ENCODE measurements around the gene SPAST. TPM values are rescaled to one million over a fixed set of nuclear protein-coding genes. Genes with fewer than 3 reads are reported as not detected.

The SPAST gene
- total and polyA plus RNA-seq, 2 of the 13 experiments (the other 11 are each of a cell fraction or from before 2014, with no cell fraction given): 11.5 to 40.4 TPM

DNA sequence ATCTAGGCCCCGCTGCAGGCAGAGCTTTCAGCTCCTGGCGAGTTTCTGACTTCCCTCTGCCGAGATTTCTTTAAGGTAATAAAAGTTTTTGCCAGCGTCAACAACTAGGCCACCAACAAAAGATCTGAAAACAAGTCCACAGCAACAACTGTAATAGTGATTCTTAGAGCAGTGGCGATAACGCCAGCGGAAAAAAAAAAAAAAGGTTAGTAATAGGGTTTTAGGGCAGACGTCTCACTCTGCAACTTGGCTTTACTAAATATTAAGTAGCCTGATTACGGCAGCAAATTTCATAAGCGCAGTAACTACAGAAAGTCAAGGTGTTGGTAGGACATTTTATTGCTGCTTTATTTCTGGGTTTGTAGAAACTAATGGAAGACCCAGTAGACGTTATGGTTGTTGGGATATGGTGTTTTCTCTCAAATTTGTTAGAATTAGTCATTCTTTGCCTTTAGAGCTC, 102.8 kb downstream of the SPAST start (continued):
- TF ChIP-seq, protein P1, sequence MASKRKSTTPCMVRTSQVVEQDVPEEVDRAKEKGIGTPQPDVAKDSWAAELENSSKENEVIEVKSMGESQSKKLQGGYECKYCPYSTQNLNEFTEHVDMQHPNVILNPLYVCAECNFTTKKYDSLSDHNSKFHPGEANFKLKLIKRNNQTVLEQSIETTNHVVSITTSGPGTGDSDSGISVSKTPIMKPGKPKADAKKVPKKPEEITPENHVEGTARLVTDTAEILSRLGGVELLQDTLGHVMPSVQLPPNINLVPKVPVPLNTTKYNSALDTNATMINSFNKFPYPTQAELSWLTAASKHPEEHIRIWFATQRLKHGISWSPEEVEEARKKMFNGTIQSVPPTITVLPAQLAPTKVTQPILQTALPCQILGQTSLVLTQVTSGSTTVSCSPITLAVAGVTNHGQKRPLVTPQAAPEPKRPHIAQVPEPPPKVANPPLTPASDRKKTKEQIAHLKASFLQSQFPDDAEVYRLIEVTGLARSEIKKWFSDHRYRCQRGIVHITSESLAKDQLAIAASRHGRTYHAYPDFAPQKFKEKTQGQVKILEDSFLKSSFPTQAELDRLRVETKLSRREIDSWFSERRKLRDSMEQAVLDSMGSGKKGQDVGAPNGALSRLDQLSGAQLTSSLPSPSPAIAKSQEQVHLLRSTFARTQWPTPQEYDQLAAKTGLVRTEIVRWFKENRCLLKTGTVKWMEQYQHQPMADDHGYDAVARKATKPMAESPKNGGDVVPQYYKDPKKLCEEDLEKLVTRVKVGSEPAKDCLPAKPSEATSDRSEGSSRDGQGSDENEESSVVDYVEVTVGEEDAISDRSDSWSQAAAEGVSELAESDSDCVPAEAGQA (IDR thresholded peaks at IDR 0.05; ENCODE audit: low read depth): no peak
- TF ChIP-seq, protein P1 (CRISPR knock-in tag; IDR thresholded peaks at IDR 0.05; ENCODE audit: borderline replicate concordance): peak; percentile 5; the same call in 1 of the 2 replicates
- TF ChIP-seq ZNF768 (CRISPR knock-in tag; IDR thresholded peaks at IDR 0.05) (no peak), CENPX (CRISPR knock-in tag; IDR thresholded peaks at IDR 0.05) (no peak), EED (CRISPR knock-in tag; IDR thresholded peaks at IDR 0.05) (peak; percentile 44), JUN (CRISPR knock-in tag; IDR thresholded peaks at IDR 0.05) (no peak), ZNF431 (CRISPR knock-in tag; IDR thresholded peaks at IDR 0.05; ENCODE audit: borderline replicate concordance, low read depth) (no peak), SYNCRIP (IDR thresholded peaks at IDR 0.05; ENCODE audit: insufficient read depth, low read depth, low read length) (no peak), SRSF9 (IDR thresholded peaks at IDR 0.05; ENCODE audit: borderline replicate concordance, insufficient read depth, low read depth, low read length, poor library complexity, severe bottlenecking) (no peak), ASH2L (IDR thresholded peaks at IDR 0.05; ENCODE audit: insufficient read length, low read depth, low read length) (peak; percentile 14), ZNF446 (CRISPR knock-in tag; IDR thresholded peaks at IDR 0.05) (no peak)
- TF ChIP-seq, protein P2, sequence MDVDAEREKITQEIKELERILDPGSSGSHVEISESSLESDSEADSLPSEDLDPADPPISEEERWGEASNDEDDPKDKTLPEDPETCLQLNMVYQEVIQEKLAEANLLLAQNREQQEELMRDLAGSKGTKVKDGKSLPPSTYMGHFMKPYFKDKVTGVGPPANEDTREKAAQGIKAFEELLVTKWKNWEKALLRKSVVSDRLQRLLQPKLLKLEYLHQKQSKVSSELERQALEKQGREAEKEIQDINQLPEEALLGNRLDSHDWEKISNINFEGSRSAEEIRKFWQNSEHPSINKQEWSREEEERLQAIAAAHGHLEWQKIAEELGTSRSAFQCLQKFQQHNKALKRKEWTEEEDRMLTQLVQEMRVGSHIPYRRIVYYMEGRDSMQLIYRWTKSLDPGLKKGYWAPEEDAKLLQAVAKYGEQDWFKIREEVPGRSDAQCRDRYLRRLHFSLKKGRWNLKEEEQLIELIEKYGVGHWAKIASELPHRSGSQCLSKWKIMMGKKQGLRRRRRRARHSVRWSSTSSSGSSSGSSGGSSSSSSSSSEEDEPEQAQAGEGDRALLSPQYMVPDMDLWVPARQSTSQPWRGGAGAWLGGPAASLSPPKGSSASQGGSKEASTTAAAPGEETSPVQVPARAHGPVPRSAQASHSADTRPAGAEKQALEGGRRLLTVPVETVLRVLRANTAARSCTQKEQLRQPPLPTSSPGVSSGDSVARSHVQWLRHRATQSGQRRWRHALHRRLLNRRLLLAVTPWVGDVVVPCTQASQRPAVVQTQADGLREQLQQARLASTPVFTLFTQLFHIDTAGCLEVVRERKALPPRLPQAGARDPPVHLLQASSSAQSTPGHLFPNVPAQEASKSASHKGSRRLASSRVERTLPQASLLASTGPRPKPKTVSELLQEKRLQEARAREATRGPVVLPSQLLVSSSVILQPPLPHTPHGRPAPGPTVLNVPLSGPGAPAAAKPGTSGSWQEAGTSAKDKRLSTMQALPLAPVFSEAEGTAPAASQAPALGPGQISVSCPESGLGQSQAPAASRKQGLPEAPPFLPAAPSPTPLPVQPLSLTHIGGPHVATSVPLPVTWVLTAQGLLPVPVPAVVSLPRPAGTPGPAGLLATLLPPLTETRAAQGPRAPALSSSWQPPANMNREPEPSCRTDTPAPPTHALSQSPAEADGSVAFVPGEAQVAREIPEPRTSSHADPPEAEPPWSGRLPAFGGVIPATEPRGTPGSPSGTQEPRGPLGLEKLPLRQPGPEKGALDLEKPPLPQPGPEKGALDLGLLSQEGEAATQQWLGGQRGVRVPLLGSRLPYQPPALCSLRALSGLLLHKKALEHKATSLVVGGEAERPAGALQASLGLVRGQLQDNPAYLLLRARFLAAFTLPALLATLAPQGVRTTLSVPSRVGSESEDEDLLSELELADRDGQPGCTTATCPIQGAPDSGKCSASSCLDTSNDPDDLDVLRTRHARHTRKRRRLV (CRISPR knock-in tag; IDR thresholded peaks at IDR 0.05): no peak
- TF ChIP-seq, protein P3, sequence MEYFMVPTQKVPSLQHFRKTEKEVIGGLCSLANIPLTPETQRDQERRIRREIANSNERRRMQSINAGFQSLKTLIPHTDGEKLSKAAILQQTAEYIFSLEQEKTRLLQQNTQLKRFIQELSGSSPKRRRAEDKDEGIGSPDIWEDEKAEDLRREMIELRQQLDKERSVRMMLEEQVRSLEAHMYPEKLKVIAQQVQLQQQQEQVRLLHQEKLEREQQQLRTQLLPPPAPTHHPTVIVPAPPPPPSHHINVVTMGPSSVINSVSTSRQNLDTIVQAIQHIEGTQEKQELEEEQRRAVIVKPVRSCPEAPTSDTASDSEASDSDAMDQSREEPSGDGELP (IDR thresholded peaks at IDR 0.05; ENCODE audit: borderline replicate concordance, low read depth): no peak
- TF ChIP-seq, protein P4, sequence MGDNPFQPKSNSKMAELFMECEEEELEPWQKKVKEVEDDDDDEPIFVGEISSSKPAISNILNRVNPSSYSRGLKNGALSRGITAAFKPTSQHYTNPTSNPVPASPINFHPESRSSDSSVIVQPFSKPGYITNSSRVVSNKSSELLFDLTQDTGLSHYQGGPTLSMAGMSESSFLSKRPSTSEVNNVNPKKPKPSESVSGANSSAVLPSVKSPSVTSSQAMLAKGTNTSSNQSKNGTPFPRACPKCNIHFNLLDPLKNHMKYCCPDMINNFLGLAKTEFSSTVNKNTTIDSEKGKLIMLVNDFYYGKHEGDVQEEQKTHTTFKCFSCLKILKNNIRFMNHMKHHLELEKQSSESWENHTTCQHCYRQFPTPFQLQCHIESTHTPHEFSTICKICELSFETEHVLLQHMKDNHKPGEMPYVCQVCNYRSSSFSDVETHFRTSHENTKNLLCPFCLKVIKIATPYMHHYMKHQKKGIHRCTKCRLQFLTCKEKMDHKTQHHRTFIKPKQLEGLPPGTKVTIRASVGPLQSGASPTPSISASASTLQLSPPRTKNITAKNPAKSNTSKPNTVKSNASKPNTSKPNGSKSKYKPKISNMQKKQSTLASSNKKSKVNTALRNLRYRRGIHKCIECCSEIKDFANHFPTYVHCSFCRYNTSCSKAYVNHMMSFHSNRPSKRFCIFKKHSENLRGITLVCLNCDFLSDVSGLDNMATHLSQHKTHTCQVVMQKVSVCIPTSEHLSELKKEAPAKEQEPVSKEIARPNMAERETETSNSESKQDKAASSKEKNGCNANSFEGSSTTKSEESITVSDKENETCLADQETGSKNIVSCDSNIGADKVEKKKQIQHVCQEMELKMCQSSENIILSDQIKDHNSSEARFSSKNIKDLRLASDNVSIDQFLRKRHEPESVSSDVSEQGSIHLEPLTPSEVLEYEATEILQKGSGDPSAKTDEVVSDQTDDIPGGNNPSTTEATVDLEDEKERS (CRISPR knock-in tag; IDR thresholded peaks at IDR 0.05): no peak

Measured in HepG2 (cell line).